ENCODE data around the gene LCK.
A peak's percentile ranks its signal among the peaks of the same experiment; 100 is the strongest.

Gene LCK

DNA sequence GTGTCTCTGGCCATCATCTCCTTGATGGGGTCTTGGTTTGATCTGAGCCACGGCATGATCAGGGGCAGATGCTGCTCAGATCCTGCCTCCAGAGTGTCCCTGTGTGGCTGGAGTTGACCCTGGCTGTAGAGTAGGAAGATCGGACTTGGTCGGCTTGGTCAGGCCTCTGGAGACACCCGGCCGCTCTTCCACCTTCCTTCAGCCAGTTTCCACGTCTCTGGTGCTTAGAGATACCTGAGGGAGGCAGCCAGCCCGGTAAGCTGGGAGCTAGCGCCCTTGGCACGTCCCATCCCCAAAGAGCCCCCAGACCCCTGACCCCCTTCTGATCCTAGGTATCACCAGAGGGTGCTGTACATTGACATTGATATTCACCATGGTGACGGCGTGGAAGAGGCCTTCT is 76.1 kb downstream of the LCK start:
- DNase-seq (ENCODE audit: low read depth) = no peak

DNA sequence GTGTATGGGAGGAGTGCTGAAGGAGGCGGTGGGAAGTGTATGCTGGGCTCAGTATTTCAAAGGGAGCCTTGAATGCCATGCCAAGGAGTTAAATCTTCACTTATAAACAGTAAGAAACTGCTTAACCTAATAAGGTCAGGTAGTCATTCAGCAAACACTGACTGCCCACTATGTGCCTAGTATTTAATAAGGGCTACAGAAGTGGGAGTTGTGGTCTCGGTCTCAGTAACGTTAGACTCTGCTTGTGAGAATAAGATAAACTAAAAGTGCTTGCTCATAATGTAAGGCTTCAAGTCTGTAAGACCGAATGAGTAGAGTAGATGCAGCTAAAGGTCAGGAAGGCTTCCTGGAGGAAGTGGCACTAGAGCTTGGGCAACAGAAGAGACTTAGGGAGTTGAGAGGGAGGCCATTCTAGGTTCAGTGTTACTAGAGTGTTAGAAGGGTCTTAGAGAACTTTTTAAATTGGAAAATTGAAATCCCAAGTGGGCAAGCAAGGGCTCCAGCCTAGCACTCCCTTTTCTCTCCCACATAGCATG is 78.9 kb downstream of the LCK start:
- no peak for DNase-seq (ENCODE audit: low read depth)

DNA sequence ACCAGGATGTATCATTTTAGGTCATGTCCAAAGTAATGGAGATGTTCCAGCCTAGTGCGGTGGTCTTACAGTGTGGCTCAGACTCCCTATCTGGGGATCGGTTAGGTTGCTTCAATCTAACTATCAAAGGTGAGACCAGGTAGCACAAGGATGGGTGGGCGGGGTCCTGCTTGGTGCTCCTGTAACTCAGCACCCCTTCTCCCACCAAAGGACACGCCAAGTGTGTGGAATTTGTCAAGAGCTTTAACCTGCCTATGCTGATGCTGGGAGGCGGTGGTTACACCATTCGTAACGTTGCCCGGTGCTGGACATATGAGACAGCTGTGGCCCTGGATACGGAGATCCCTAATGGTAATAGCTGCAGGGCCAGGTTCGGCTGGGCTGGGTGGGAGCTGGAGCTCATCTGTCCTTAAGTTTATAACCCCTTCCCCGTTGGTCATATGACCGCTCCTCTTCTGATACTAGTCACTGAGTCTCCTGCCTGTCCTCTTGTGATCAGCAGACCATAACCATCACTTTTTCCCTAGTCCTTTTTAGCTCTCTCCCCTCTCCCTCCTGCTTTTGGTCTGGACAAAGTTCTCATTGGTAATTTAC is 79.6 kb downstream of the LCK start:
- no peak for DNase-seq (ENCODE audit: low read depth)

DNA sequence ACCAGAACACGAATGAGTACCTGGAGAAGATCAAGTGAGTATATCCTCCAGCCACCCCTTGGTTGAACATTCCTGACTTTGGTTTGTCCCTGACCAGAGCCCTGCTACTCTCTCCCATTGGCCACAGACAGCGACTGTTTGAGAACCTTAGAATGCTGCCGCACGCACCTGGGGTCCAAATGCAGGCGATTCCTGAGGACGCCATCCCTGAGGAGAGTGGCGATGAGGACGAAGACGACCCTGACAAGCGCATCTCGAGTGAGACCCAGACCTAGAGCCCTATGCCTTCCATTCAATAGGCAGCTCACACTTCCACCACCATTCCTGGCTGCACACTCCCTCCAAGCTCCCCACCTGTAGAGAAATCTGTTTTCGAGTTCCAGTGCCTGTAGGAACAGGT is 80.5 kb downstream of the LCK start:
- no peak for DNase-seq (ENCODE audit: low read depth)

DNA sequence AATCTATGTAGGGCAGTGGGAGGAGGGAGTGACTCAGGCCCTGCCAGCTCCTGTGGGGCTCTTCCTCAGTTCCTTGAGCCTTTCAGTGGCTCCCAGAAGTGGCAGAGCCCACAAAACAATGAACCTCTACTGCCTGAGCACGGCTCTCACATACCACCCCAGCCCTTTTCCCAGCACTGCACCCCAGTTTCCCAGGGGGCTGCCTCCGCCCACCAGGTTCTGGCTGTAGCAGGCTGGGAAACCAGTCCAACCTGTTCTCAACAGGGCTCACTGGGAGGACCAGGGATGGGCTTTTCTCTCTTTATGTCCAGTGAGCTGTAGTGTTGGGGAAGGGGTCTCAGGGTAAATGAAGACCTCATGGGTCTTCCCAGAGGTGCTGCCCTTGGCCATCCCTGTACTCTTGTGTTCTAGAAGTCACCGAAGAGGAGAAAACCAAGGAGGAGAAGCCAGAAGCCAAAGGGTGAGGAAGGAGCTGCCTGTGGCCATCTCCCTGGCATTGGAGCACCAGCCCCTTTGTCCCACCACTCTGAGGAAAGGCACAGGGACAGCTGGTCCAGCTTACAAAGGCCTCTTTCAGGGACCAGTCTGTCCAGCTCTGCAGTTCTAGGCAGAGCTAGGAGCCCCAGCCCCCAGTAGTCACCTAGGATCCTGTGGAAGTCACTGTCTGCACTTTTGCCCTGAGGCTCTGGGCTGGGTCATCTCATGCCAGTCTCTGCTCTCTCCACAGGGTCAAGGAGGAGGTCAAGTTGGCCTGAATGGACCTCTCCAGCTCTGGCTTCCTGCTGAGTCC is 81.4 kb downstream of the LCK start:
- DNase-seq (ENCODE audit: low read depth) = no peak

DNA sequence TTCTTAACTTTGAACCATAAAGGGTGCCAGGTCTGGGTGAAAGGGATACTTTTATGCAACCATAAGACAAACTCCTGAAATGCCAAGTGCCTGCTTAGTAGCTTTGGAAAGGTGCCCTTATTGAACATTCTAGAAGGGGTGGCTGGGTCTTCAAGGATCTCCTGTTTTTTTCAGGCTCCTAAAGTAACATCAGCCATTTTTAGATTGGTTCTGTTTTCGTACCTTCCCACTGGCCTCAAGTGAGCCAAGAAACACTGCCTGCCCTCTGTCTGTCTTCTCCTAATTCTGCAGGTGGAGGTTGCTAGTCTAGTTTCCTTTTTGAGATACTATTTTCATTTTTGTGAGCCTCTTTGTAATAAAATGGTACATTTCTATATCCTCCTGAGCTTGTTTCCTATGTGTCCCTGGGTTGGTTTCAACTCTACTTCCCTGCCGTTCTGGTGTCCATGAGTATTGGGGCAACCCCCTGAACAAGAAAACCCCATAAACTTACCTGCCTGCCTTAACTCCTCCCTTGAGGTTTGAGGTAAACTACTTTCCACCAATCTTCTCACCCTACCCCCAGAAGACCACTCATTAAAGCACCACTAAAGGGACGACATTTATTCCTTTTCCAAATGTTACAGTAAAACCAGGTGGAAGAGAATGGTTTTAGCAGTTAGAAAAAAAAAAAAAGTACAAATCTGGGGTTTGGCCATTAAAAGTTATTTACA is 82.3 kb downstream of the LCK start:
- DNase-seq (ENCODE audit: low read depth) = no peak

DNA sequence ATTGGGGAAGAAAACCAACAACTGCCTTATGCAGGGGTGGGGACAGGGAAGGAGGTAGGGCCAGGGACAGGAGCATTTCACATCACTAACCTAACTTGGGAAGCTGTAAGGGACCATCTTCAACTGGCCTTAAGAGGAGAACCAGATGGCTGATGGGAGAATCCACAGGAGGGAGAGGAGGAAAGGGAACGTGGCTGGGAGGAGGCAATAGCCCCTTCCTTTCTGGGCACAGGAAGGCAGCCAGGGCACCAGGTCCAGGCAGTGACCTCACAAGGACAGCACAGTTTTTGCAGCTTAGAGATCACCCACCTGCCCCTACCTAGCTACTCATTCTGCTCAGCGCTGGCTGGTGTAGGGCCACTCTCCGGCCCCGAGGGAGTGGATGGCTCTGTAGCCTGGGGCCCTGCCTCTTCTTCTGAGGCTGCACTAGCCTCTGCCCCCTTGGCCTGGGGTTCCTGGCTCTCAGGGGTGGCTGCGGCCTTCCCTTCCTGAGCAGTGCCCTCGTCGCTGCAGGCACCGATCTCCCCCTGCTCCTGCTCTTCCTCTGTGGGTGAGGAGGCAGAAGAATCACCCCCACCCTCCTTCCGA is 83.3 kb downstream of the LCK start:
- no peak for DNase-seq (ENCODE audit: low read depth)

DNA sequence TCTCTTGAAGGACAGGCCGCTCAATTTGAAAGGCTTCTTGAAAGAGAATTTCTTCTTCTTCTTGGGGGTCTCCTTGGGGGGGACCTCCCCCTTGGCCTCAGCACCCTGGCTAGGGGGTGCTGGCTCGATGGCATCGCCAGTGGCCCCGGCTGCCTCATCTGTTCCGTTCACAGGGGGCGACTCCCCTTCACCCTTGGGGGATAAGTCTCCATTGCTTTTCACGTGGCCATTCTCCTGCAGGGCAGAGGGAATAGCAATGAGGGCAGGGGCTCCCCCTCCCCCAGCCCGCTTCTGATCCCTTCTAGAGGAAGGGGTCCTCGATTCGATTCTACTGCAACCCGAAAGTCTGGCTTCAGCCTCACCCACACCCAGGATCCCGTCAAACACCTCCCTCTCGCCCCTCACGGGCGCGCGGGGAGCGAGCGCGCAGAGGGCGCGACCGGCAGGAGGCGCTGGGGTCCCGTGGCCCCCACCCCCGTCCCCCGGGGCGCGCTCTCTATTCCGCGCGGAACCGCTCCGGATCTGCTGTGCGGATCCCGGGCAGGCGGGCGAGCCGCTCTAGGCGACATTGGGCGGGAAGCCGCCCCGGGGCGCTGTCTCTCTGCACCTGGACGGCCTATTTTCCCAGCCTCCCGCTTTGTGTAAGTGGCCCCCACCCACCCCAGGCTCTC is 83.9 kb downstream of the LCK start:
- peak; percentile 39 for DNase-seq (ENCODE audit: low read depth)

DNA sequence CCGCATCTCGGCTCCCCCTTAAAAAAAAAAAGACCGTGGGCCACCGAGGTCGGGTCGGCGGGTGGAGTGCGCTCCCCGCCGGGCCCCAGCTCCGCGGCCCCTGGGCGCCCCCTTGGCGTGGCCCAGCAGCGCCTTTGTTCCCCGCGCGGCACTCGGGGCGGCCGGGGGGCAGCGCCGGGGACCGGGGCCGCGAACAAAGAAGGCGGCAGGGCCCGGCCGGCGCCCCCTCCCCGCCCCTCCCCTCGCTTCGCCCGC is 84.4 kb downstream of the LCK start:
- no peak for DNase-seq (ENCODE audit: low read depth)
